Type B pancreatic cell (in vitro differentiated cells): Measurements from ENCODE around the gene WNT9B. TPM values are rescaled to one million over a fixed set of nuclear protein-coding genes. Genes with fewer than 3 reads are reported as not detected.

Source experiments
- DNase-seq: peaks from one replicate; pipeline ENCODE4 v3.0.0; 2021; ENCODE audit warnings: mixed read lengths; ENCODE audit not compliant: unreplicated experiment; ENCODE audit errors: extremely low spot score
- H3K27ac Mint-ChIP-seq: 2 replicates; pipeline ENCODE4 v1.8.0; 2021; ENCODE audit warnings: mild to moderate bottlenecking, mixed read lengths
- H3K27me3 Mint-ChIP-seq: 2 replicates; pipeline ENCODE4 v1.8.0; 2021; ENCODE audit warnings: mixed read lengths
- H3K36me3 Mint-ChIP-seq: 2 replicates; pipeline ENCODE4 v1.8.0; 2021; ENCODE audit warnings: mixed read lengths
- H3K4me1 Mint-ChIP-seq: one replicate; pipeline ENCODE4 v1.8.0; 2021; ENCODE audit warnings: mixed read lengths; ENCODE audit not compliant: unreplicated experiment
- H3K4me3 Mint-ChIP-seq: 2 replicates; pipeline ENCODE4 v1.8.0; 2021; ENCODE audit warnings: mild to moderate bottlenecking, mixed read lengths
- H3K9me3 Mint-ChIP-seq: 2 replicates; pipeline ENCODE4 v1.8.0; 2021; ENCODE audit warnings: mixed read lengths
- CTCF ChIP-seq: fragments of 200-600 bp; sonication (generic); conservative IDR thresholded peaks from 2 replicates; pipeline ENCODE4 v1.5.0; 2021; ENCODE audit warnings: antibody characterized with exemption, mild to moderate bottlenecking
- total RNA-seq: library from RNA; stranded (reverse); gene quantifications from 2 replicates; pipeline ENCODE4 v1.2.1, GENCODE V29; 2021; ENCODE audit warnings: low replicate concordance

The WNT9B gene
- total RNA-seq, 1 donor from 2014 or later = 0.89 TPM

GRCh38 chr17:46922804-46923635 is 71.6 kb downstream of the WNT9B start, which contains the start of gene GOSR2:
GOSR2 (plus strand) TSS chr17:46923160; CDS start chr17:46923193, 33 bp downstream.
- Mint-ChIP-seq H3K27me3 (no peaks in the 10 kb centered on the region), H3K36me3 (no peaks in the 10 kb centered on the region), H3K9me3 (no peaks in the 10 kb centered on the region), H3K27ac (peak within 1 kb of the TSS; percentile 100), H3K4me3 (peak within 1 kb of the TSS; percentile 93), H3K4me1 (peaks cover 43% of the 10 kb centered on the region)
- DNase-seq = peak; percentile 91
- no peak for TF ChIP-seq CTCF

- no peaks in the 10 kb centered on the region for H3K9me3 Mint-ChIP-seq
- DNase-seq = no peak
- peak overlapping the region; percentile 66 for H3K4me3 Mint-ChIP-seq
- no peaks in the 10 kb centered on the region for H3K36me3 Mint-ChIP-seq
- H3K27ac Mint-ChIP-seq = peak overlapping the region; percentile 9
- no peaks in the 10 kb centered on the region for H3K27me3 Mint-ChIP-seq
- H3K4me1 Mint-ChIP-seq = peaks cover 58% of the 10 kb centered on the region
- TF ChIP-seq CTCF = no peak
Measured at GRCh38 chr17:46925185-46925868, 73.9 kb downstream of the WNT9B start.

GRCh38 chr17:46928467-46929261 is 77.3 kb downstream of the WNT9B start:
- Mint-ChIP-seq H3K27me3 (no peaks in the 10 kb centered on the region), H3K4me1 (peaks cover 54% of the 10 kb centered on the region), H3K9me3 (no peaks in the 10 kb centered on the region), H3K27ac (peak overlapping the region; percentile 63), H3K36me3 (peaks cover 8% of the 10 kb centered on the region), H3K4me3 (peak overlapping the region; percentile 17)
- no peak for TF ChIP-seq CTCF
- no peak for DNase-seq

- H3K9me3 Mint-ChIP-seq = no peaks in the 10 kb centered on the region
- peak overlapping the region; percentile 63 for H3K27ac Mint-ChIP-seq
- peak overlapping the region; percentile 45 for H3K4me3 Mint-ChIP-seq
- H3K27me3 Mint-ChIP-seq = no peaks in the 10 kb centered on the region
- no peak for TF ChIP-seq CTCF
- peaks cover 16% of the 10 kb centered on the region for H3K36me3 Mint-ChIP-seq
- peaks cover 49% of the 10 kb centered on the region for H3K4me1 Mint-ChIP-seq
- no peak for DNase-seq
Measured at GRCh38 chr17:46929413-46929812, 78.0 kb downstream of the WNT9B start.

GRCh38 chr17:46930051-46930450 is 78.7 kb downstream of the WNT9B start:
- no peaks in the 10 kb centered on the region for H3K9me3 Mint-ChIP-seq
- peak overlapping the region; percentile 62 for H3K27ac Mint-ChIP-seq
- peaks cover 17% of the 10 kb centered on the region for H3K36me3 Mint-ChIP-seq
- TF ChIP-seq CTCF = no peak
- no peaks in the 10 kb centered on the region for H3K27me3 Mint-ChIP-seq
- peaks cover 44% of the 10 kb centered on the region for H3K4me1 Mint-ChIP-seq
- H3K4me3 Mint-ChIP-seq = peak overlapping the region; percentile 27
- no peak for DNase-seq
